ENCODE data around the gene RNF40. TPM values are rescaled to one million over a fixed set of nuclear protein-coding genes. Genes with fewer than 3 reads are reported as not detected.
"Not testable (repeated sequence)": the region's sequence is repeated elsewhere in the genome, so short reads cannot be mapped to it uniquely, and the experiment has no call there.

The RNF40 gene
- total RNA-seq, 2 experiments from 2014 or later = 125 to 129 TPM

- POLR2A ChIA-PET = no interaction called here
- CTCF ChIA-PET = no interaction called here
Observed at GRCh38 chr16:30794634-30795033, 32.5 kb downstream of the RNF40 start.

GRCh38 chr16:30797670-30798309 lies 35.7 kb downstream of the RNF40 start:
- CTCF ChIA-PET = interaction anchor here (1.4 to 1.5 kb wide), 2 partner anchors 10 to 17 kb away, joined by 3 read pairs; no protein-coding TSS in a partner anchor

GRCh38 chr16:30802936-30803335 lies 40.8 kb downstream of the RNF40 start:
- POLR2A ChIA-PET = interaction anchor here (0.7 kb wide), 1 partner anchor 55 kb away, joined by 5 read pairs; no protein-coding TSS in a partner anchor
- CTCF ChIA-PET = no interaction called here

More at GRCh38 chr16:30797670-30798309, 35.7 kb downstream of the RNF40 start:
- POLR2A ChIA-PET = no interaction called here

- POLR2A ChIA-PET = interaction anchor here (0.6 to 1.4 kb wide), 5 partner anchors 9 to 96 kb away, joined by 3 to 7 read pairs (median 6); no protein-coding TSS in a partner anchor
- CTCF ChIA-PET = interaction anchor here (1.5 to 2.2 kb wide), 4 partner anchors 10 to 137 kb away, joined by 4 to 12 read pairs (median 6); no protein-coding TSS in a partner anchor
Observed at GRCh38 chr16:30805056-30805369, 42.9 kb downstream of the RNF40 start.

- ChIA-PET CTCF (interaction anchor here (0.6 to 2.2 kb wide), 6 partner anchors 9 to 136 kb away, joined by 3 to 12 read pairs (median 4); no protein-coding TSS in a partner anchor), POLR2A (interaction anchor here (0.6 to 1.4 kb wide), 5 partner anchors 8 to 96 kb away, joined by 3 to 7 read pairs (median 6); no protein-coding TSS in a partner anchor)
Observed at GRCh38 chr16:30805370-30806169, 43.4 kb downstream of the RNF40 start.

- ChIA-PET POLR2A (no interaction called here), CTCF (interaction anchor here (0.6 to 2.1 kb wide), 2 partner anchors 37 to 49 kb away, joined by 3 to 5 read pairs; no protein-coding TSS in a partner anchor)
Observed at GRCh38 chr16:30808146-30808545, 46.0 kb downstream of the RNF40 start.

GRCh38 chr16:30808890-30809426 lies 46.8 kb downstream of the RNF40 start:
- CTCF ChIA-PET = interaction anchor here (2.1 kb wide), 1 partner anchor 36 kb away, joined by 5 read pairs; no protein-coding TSS in a partner anchor
- POLR2A ChIA-PET = not testable (repeated sequence)

- POLR2A ChIA-PET, CTCF ChIA-PET: not testable (repeated sequence)
Observed at GRCh38 chr16:30809675-30810074, 47.6 kb downstream of the RNF40 start.

GRCh38 chr16:30813821-30814189 lies 51.7 kb downstream of the RNF40 start:
- ChIA-PET POLR2A (interaction anchor here (0.6 to 0.9 kb wide), 4 partner anchors 9 to 987 kb away, joined by 3 to 6 read pairs (median 4); partner anchors contain the start of gene SRCAP), CTCF (interaction anchor here (0.7 to 2.8 kb wide), 10 partner anchors 9 to 154 kb away, joined by 3 to 12 read pairs (median 4); no protein-coding TSS in a partner anchor)

GRCh38 chr16:30816769-30817168 lies 54.6 kb downstream of the RNF40 start:
- ChIA-PET POLR2A (interaction anchor here (0.7 kb wide), 1 partner anchor 70 kb away, joined by 3 read pairs; no protein-coding TSS in a partner anchor), CTCF (no interaction called here)

GRCh38 chr16:30820952-30821421 lies 58.9 kb downstream of the RNF40 start:
- POLR2A ChIA-PET = no interaction called here
- CTCF ChIA-PET = interaction anchor here (1.4 to 1.6 kb wide), 2 partner anchors 24 to 128 kb away, joined by 3 to 4 read pairs; no protein-coding TSS in a partner anchor

GRCh38 chr16:30821441-30821840 lies 59.3 kb downstream of the RNF40 start:
- CTCF ChIA-PET = interaction anchor here (1.4 to 1.6 kb wide), 2 partner anchors 23 to 128 kb away, joined by 3 to 4 read pairs; no protein-coding TSS in a partner anchor
- POLR2A ChIA-PET = not testable (repeated sequence)

GRCh38 chr16:30821891-30822290 lies 59.8 kb downstream of the RNF40 start:
- POLR2A ChIA-PET = no interaction called here

More at GRCh38 chr16:30821891-30822290, 59.8 kb downstream of the RNF40 start:
- CTCF ChIA-PET = interaction anchor here (1.4 to 1.6 kb wide), 2 partner anchors 23 to 129 kb away, joined by 3 to 4 read pairs; no protein-coding TSS in a partner anchor

Other genes starting within 250 kb of the RNF40 start
- gene ZNF768, start 235.8 kb upstream of the RNF40 start, total RNA-seq = 10 to 100 TPM; 14.6 to 15.7 TPM
- gene ZNF747, start 227.5 kb upstream of the RNF40 start, total RNA-seq = 10 to 100 TPM; 13.6 to 15.0 TPM
- 10 to 100 TPM; 14.1 to 15.0 TPM for gene ZNF764, start 203.9 kb upstream of the RNF40 start, total RNA-seq
- 10 to 100 TPM in 1 of 2 experiments, 1 to 10 TPM in 1; 9.4 to 10.0 TPM for gene ZNF688, start 190.6 kb upstream of the RNF40 start, total RNA-seq
- gene ZNF785, start 176.6 kb upstream of the RNF40 start, total RNA-seq = 10 to 100 TPM; 13.8 to 14.5 TPM
- gene ZNF689, start 151.9 kb upstream of the RNF40 start, total RNA-seq = 10 to 100 TPM; 12.5 to 12.7 TPM
- gene PRR14, start 111.4 kb upstream of the RNF40 start, total RNA-seq = 10 to 100 TPM; 87.8 to 95.1 TPM
- gene FBRS, start 103.9 kb upstream of the RNF40 start, total RNA-seq = 100 to 1,000 TPM; 107 to 119 TPM
- 10 to 100 TPM; 70.8 to 73.5 TPM for gene SRCAP, start 63.2 kb upstream of the RNF40 start, total RNA-seq
- 10 to 100 TPM; 34.5 to 34.7 TPM for gene PHKG2, start 13.9 kb upstream of the RNF40 start, total RNA-seq
- 1 to 10 TPM; 5.3 to 6.3 TPM for gene CFAP119, start 260 bp upstream of the RNF40 start, total RNA-seq
- gene ZNF629, start 24.9 kb downstream of the RNF40 start, total RNA-seq = 1 to 10 TPM; 5.4 to 5.5 TPM
- gene BCL7C, start 131.8 kb downstream of the RNF40 start, total RNA-seq = 10 to 100 TPM; 27.8 to 29.8 TPM
- gene CTF1, start 134.3 kb downstream of the RNF40 start, total RNA-seq = under 1 TPM; 0.13 to 0.21 TPM
- 10 to 100 TPM; 29.9 to 30.1 TPM for gene FBXL19, start 161.2 kb downstream of the RNF40 start, total RNA-seq
- gene ORAI3, start 186.7 kb downstream of the RNF40 start, total RNA-seq = 1 to 10 TPM; 7.9 to 8.4 TPM
- gene SETD1A, start 195.4 kb downstream of the RNF40 start, total RNA-seq = 10 to 100 TPM; 26.9 to 27.3 TPM
- 1 to 10 TPM; 1.8 to 1.9 TPM for gene HSD3B7, start 222.9 kb downstream of the RNF40 start, total RNA-seq
- under 1 TPM; 0.15 to 0.34 TPM for gene STX1B, start 248.3 kb downstream of the RNF40 start, total RNA-seq